ENCODE results near the gene DDC.

Gene DDC

GRCh38 chr7:50564640-50565558 is at the start of gene DDC:
Gene DDC (minus strand): TSS chr7:50565405. CDS start chr7:50544085, 21,320 bp downstream.
- in situ Hi-C loops (cut with MboI; ENCODE audit: low sequenced_read_pairs) = no loop called here

GRCh38 chr7:50613473-50613872 is 48.3 kb upstream of the DDC start:
- in situ Hi-C loops (cut with MboI; ENCODE audit: low sequenced_read_pairs) = no loop called here

DNA sequence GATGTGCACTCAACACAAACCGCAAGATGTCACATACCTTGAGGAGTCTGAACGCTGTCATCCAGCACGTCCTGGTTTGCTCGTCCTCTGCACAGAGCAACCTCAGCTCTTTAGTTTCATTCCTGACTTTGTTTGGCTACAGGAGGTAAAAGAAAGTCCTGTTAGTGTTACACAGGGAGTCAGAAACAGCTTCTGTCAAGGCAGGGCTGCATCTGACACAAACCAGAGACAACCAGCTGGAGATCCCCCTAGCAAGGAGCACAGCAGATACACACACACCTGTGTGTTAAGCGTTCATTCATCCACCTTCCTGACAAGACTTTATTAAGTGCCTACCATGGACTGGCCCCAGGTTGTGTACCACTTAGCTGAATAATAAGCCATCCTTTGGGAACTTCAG is 47.5 kb upstream of the DDC start:
- in situ Hi-C loops (cut with MboI; ENCODE audit: low sequenced_read_pairs) = no loop called here

- in situ Hi-C loops (cut with MboI; ENCODE audit: low sequenced_read_pairs) = no loop called here
These were observed 45.5 kb upstream of the DDC start for GRCh38 chr7:50610521-50611277.

DNA sequence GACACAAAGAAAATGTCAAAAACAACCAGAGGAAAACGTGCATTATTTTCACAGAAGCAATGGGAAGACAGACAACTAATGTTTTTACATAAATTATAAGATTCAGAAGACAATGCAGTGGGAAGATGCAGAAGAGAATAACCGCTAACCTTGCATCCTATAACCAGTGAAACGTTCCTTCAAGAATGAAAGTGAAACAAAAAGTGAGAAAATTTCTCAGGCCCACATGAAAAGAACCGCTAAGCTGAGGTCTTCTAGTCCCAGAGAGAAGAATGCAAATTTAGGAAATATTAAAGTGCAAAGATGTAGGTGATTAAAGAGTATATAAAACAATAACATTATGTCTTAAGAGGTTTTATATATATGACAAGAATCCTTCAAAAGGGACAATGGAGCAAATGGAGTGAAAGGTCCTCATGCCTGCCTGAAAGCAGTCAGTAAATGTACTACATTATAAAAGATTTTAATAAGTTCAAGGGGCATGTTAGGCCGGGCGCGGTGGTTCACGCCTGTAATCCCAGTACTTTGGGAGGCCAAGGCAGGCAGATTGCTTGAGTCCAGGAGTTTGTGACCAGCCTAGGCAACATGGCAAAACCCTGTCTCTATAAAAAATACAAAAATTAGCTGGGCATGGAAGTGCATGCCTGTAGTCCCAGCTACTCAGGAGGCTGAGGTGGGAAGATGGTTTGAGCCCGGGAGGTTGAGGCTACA is 43.1 kb upstream of the DDC start:
- in situ Hi-C loops (cut with MboI; ENCODE audit: low sequenced_read_pairs) = no loop called here

- in situ Hi-C loops (cut with MboI; ENCODE audit: low sequenced_read_pairs) = no loop called here
These were observed 42.4 kb upstream of the DDC start for GRCh38 chr7:50607524-50608125.

DNA sequence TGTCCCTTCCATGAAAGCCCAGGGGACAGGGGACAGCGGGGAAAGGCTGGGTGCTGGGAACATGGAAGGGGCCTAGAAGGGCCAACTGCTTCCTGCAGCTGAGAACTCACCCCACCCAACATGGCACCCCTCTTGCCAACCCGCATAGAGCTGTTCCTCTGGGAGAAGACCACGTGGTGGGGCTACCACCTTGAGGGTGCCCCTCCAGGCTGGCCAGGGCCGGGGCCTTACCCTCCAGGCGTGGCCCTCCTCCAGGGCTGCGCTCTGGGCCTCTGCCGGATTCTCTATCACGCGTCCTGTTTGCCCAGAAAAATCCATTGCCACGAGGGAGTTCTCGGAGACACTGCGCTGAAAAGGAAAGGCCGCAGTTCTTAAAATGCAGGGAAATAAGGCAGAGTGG is 39.9 kb upstream of the DDC start:
- in situ Hi-C loops (cut with MboI; ENCODE audit: low sequenced_read_pairs) = no loop called here

DNA sequence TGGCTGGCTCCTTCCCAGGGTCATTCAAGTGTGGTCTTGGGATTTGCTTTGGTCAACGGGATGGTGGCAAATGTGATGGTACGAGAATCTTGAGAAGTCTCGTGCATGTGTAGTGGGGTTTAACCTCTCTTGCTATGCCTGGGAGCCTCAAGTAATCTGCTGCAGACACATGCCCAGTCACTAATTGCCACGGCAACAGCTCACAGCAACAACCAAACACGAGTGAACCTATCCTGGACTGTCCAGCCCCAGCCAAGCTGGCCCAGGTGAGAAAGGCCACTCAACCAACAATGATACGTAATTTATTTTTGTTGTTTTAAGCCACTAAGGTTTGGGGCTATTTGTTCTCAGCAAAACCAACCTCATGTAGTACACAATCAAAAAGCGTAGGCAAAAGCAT is 38.1 kb upstream of the DDC start:
- in situ Hi-C loops (cut with MboI; ENCODE audit: low sequenced_read_pairs) = no loop called here

DNA sequence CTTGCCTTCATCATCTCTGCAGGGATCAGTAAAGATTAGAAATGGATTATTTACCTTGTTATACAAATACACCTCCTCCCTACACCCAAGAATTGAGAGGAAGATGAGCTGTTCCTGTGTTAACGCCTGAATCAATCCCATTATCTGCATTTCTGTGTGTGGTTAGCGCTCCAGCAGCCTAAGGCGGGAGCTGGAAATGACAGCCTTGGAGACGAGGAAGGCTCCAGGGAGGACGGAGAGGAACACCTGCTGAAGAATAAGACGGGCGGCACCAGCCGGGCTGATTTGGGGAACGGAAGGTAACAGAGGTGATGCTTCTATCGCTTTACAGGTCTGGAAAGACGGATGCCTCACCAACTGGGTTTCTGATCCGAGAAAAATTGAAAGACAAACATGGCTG is 34.2 kb upstream of the DDC start:
- in situ Hi-C loops (cut with MboI; ENCODE audit: low sequenced_read_pairs) = no loop called here

GRCh38 chr7:50598460-50599343 is 33.5 kb upstream of the DDC start:
- in situ Hi-C loops (cut with MboI; ENCODE audit: low sequenced_read_pairs) = no loop called here

DNA sequence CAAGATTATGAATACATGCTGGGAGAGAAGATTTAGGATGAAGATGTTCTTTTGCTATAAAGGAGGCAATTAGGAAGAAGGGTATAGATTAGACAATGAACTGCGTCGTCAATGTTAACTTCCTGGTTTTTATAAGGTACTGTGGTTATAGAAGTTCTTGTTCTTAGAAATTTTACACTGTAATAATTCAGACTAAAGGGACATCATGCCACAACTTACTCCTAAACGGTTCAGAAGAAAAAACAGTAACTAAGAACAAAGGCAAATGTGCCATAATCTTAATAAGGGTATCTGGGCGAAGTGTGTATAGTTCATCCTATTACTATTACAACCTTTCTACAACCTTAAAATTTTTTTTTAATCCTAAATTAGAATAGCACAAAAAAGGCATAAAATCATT is 31.3 kb upstream of the DDC start:
- in situ Hi-C loops (cut with MboI; ENCODE audit: low sequenced_read_pairs) = no loop called here

DNA sequence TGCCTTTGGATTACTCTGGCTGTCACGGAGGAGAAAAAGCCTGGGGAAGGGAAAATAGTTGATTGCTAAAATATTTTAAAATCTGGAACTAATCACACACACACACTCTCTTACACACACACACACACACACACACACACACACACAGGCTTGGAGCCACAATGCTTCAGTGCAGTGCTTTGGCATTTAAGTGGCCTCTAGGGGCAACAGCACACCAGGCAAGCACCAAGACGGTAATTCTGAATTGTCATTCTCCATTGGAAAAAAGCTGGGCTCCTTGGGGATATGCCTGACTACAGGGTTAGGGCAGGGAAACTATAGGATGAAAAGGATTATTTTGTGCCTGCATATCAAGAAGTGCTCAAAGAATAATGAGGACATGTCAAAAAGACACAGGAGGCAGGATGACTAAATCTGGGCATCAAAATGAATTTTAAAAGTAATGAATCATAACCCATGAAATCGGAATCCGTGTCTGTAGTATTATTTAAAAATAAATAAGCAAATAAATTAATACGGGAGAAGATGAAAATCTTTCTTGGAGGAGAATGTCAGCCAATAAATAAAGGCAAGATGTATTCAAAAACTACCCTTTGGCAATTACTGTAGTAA is 30.4 kb upstream of the DDC start:
- in situ Hi-C loops (cut with MboI; ENCODE audit: low sequenced_read_pairs) = no loop called here

DNA sequence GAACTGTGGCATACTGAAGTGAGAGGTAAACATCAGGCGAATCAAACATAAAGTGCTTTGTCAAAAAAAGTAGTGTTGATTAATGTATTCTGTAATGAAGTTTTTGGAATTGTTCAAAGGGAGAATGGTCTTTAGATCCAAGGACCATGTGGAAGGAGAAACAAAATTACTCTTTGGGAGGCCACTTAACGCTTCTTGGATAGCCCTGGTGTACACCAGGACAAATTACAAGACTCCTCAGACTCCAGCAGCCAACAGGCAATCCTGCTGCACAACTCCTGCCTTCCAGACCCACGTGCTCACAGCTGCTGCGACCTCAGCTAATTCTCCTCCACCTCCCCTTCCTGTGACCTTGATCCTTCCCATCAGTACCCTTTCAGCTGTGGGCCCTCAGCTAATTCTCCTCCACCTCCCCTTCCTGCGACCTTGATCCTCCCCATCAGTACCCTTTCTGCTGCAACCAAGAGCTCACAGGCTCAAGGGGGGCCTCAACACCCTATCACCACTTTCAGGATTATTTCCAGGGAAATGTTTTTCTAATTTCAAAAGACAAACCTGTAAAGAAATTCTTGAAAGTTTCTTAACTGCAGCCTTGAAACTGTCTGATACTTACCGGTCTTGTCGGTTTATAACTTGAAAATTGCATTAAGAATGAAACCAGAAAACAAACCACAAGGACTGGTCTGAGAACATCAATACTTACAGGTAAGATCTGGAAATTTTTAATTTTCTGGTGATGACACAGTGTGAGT is 29.7 kb upstream of the DDC start:
- in situ Hi-C loops (cut with MboI; ENCODE audit: low sequenced_read_pairs) = no loop called here

GRCh38 chr7:50594136-50594535 is 28.9 kb upstream of the DDC start:
- in situ Hi-C loops (cut with MboI; ENCODE audit: low sequenced_read_pairs) = no loop called here

- in situ Hi-C loops (cut with MboI; ENCODE audit: low sequenced_read_pairs) = no loop called here
These were observed 27.7 kb upstream of the DDC start for GRCh38 chr7:50592940-50593339.

GRCh38 chr7:50591480-50592438 is 26.6 kb upstream of the DDC start:
- in situ Hi-C loops (cut with MboI; ENCODE audit: low sequenced_read_pairs) = no loop called here

- in situ Hi-C loops (cut with MboI; ENCODE audit: low sequenced_read_pairs) = no loop called here
These were observed 25.9 kb upstream of the DDC start for GRCh38 chr7:50591098-50591479.

- in situ Hi-C loops (cut with MboI; ENCODE audit: low sequenced_read_pairs) = no loop called here
These were observed 25.3 kb upstream of the DDC start for GRCh38 chr7:50590535-50590934.

Measured in HL-60/S4 treated with phorbol 12-myristate 13-acetate at 8.2 ng/mL for 4 days and 3 days (cell line).